Nephron progenitor cell (in vitro differentiated cells): Measurements from ENCODE around the gene TRIO.
A peak's percentile ranks its signal among the peaks of the same experiment; 100 is the strongest.

Source experiments
- DNase-seq: peaks from one replicate; pipeline ENCODE4 v3.0.0; 2021
- H3K27ac Mint-ChIP-seq: 2 replicates; pipeline ENCODE4 v1.8.0; 2021; ENCODE audit warnings: mild to moderate bottlenecking, moderate library complexity, mixed read lengths
- H3K27me3 Mint-ChIP-seq: 2 replicates; pipeline ENCODE4 v1.8.0; 2021; ENCODE audit warnings: mild to moderate bottlenecking, low read depth, mixed read lengths; ENCODE audit not compliant: poor library complexity
- H3K36me3 Mint-ChIP-seq: 2 replicates; pipeline ENCODE4 v1.8.0; 2021; ENCODE audit warnings: low read depth, mixed read lengths
- H3K4me1 Mint-ChIP-seq: 2 replicates; pipeline ENCODE4 v1.8.0; 2021; ENCODE audit warnings: mixed read lengths
- H3K4me3 Mint-ChIP-seq: 2 replicates; pipeline ENCODE4 v1.8.0; 2021; ENCODE audit warnings: mild to moderate bottlenecking, moderate library complexity, mixed read lengths
- H3K9me3 Mint-ChIP-seq: 2 replicates; pipeline ENCODE4 v1.8.0; 2021; ENCODE audit warnings: mild to moderate bottlenecking, moderate library complexity, mixed read lengths
- TF ChIP-seq, protein P1 (sequence below): fragments of 200-600 bp; sonication (generic); IDR thresholded peaks from 2 replicates; pipeline ENCODE4 v1.5.0; 2021; ENCODE audit warnings: antibody characterized with exemption

TRIO gene

DNA sequence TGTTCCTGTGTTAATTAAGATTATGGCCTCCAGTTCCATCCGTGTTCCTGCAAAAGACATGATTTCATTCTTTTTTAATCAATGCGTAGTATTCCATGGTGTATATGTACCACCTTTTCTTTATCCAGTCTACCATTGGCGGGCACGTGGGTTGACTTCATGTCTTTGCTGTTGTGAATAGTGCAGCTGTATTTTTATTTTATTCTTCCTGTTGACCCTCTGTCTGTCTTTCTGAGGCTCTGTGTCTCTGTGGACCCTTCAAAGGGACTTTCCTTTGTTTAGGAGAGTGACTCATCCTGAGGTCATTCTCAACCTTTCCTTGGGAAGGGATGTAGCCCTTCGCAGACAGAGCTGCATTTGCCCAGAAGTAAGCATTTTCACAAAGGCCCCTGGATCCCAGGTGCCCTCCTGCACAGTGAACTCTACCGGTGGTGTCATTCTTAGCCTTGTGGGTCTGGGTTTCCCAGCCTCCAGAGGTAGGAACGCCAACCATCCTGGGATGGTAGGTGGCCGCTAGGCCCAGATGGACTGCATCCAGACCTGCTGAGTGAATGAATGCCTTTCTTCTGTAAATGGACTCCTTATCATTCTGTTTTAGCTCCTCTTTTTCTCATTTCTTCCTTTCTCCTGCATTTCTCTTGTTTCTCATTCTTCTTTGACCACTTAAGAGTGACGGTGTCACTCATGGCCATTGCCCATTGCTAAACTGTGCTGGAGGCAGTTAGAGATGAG, 22.4 kb downstream of the TRIO start:
- DNase-seq = no peak
- H3K27ac Mint-ChIP-seq = peak overlapping the region; percentile 38
- peaks cover 68% of the 10 kb centered on the region for H3K4me1 Mint-ChIP-seq
- H3K4me3 Mint-ChIP-seq = no peak overlapping the region
- peaks cover 57% of the 10 kb centered on the region for H3K36me3 Mint-ChIP-seq
- peaks cover 43% of the 10 kb centered on the region for H3K9me3 Mint-ChIP-seq
- TF ChIP-seq, protein P1, sequence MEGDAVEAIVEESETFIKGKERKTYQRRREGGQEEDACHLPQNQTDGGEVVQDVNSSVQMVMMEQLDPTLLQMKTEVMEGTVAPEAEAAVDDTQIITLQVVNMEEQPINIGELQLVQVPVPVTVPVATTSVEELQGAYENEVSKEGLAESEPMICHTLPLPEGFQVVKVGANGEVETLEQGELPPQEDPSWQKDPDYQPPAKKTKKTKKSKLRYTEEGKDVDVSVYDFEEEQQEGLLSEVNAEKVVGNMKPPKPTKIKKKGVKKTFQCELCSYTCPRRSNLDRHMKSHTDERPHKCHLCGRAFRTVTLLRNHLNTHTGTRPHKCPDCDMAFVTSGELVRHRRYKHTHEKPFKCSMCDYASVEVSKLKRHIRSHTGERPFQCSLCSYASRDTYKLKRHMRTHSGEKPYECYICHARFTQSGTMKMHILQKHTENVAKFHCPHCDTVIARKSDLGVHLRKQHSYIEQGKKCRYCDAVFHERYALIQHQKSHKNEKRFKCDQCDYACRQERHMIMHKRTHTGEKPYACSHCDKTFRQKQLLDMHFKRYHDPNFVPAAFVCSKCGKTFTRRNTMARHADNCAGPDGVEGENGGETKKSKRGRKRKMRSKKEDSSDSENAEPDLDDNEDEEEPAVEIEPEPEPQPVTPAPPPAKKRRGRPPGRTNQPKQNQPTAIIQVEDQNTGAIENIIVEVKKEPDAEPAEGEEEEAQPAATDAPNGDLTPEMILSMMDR = no peak
- H3K27me3 Mint-ChIP-seq = no peaks in the 10 kb centered on the region

DNA sequence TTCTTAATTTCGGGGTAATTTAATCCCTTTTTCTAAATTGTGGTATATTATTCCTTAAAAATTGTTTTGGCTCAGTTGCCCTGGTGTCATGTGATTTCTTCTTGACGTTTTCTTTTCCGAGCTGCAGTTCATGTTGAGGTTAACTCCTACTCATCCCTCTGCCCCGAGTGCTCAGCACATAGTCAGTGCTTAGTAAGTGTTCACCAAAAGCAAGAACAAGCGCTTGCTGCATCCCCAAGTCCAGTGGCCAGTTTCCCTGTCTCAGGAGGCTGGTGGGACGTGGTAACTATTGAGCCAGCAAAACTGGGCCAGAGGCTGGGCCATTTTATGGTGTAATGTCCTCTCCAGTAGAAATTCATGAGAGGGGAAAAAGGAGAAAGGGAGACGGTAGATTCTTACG, 23.3 kb downstream of the TRIO start:
- TF ChIP-seq, protein P1 = no peak
- H3K27ac Mint-ChIP-seq = no peak overlapping the region
- H3K27me3 Mint-ChIP-seq = no peaks in the 10 kb centered on the region
- H3K4me3 Mint-ChIP-seq = no peak overlapping the region
- no peak for DNase-seq
- H3K9me3 Mint-ChIP-seq = peaks cover 39% of the 10 kb centered on the region
- H3K4me1 Mint-ChIP-seq = peaks cover 64% of the 10 kb centered on the region
- H3K36me3 Mint-ChIP-seq = peaks cover 48% of the 10 kb centered on the region

DNA sequence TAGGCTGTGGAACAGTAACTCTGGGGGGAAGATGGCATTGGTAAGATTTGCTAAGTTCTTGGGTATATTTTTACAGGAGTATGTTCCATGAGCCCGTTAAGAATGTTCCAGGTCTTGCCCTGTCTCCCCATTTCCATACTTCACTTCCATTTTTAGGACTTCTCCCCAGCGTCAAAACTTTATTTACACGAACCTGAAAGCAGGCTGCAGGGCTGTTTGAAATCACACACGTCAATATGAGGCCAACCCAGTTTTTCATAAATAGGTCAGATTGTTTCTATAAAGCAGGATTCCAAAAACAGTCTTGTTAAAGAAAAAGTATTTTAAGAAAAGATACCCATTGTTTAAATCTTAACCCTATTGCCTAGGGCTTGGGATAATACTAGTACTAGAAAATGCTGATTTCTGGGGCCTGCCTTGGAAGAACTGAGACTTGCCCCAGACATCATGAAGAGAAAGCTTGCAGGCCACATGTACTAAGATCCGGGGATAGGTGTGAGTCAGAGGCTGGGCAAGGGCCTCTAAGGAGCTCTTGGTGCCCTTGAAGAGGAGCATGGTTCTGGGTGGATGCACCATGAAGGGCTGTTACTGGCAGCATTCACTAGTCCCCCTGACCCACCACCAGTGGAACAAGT, 24.2 kb downstream of the TRIO start:
- DNase-seq = no peak
- peaks cover 64% of the 10 kb centered on the region for H3K4me1 Mint-ChIP-seq

DNA sequence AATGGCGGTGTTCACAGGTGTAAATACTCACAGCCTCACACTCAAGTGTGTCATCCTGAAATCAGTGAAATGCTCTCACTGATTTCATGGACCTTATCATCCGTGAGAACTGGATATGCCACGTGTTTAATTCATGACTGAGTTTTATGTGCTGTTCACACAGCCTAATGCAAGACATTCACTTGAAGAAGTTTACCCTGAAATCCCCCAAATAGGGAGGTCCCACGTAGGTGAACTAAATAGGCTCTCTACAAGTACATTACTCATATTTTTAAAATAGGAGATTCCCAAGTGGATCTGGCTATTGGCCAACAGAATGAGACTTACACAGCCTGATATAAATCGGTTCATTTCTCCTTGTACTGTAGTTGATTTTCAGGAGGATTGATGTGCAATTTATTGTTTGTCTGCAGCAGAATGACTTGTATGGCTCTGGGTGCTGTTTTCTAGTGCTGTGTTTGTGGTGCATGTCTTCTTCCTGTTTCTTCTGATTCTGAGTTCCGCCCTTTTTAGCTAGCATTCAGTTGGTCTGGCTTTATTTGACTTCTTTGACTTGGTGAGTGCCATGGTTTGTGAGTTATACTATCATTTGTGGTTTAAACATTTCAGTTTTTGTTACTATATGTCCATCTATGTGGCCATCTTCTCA, 25.1 kb downstream of the TRIO start:
- Mint-ChIP-seq H3K4me3 (no peak overlapping the region), H3K36me3 (peaks cover 33% of the 10 kb centered on the region), H3K4me1 (peaks cover 71% of the 10 kb centered on the region), H3K27me3 (no peaks in the 10 kb centered on the region), H3K9me3 (peaks cover 24% of the 10 kb centered on the region), H3K27ac (peak overlapping the region; percentile 24)
- no peak for DNase-seq
- TF ChIP-seq, protein P1 = no peak

More for the DNA sequence above, 24.2 kb downstream of the TRIO start:
- Mint-ChIP-seq H3K27me3 (no peaks in the 10 kb centered on the region), H3K9me3 (peaks cover 33% of the 10 kb centered on the region), H3K27ac (no peak overlapping the region), H3K36me3 (peaks cover 42% of the 10 kb centered on the region), H3K4me3 (no peak overlapping the region)
- TF ChIP-seq, protein P1 = no peak

DNA sequence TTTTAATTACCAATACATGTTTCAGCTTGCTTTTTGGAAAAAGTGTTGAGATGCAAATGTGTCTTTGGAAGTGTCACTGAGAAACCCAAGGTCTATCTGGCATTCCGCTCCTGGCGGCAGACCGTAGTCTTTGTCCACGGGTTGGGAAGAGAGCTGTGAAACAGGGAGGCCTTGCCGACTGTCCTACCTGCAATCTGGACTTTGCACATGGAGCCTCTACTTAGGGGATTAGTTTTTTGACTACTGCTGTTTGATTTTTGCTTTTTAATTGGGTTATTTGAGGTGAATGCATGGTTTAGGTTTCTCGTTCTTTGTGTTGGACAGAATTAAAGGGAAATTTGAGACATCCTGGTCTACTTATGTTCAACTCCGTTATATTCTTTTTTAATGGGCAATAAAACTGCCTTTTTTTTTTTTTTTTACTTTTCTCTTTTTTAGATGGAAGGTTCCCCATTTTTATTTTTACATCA, 25.7 kb downstream of the TRIO start:
- Mint-ChIP-seq H3K27ac (peak overlapping the region; percentile 24), H3K36me3 (peaks cover 27% of the 10 kb centered on the region), H3K9me3 (peaks cover 18% of the 10 kb centered on the region), H3K4me1 (peaks cover 77% of the 10 kb centered on the region), H3K27me3 (no peaks in the 10 kb centered on the region), H3K4me3 (no peak overlapping the region)
- TF ChIP-seq, protein P1 = no peak
- DNase-seq = no peak
